Lower leg skin (tissue), 4 donors: Measurements from ENCODE around the gene RPL3. TPM values are rescaled to one million over a fixed set of nuclear protein-coding genes. Genes with fewer than 3 reads are reported as not detected.

ENCODE experiments used
- DNase-seq, 2 donors: peaks; one replicate each; pipeline ENCODE4 v3.0.0-alpha.2; 2019; ENCODE audit warnings: low spot score in 2 of 2
- H3K4me3 ChIP-seq: fragments of 200-600 bp; sonication (generic); 2 replicates; pipeline ENCODE4 v1.5.1; 2017; ENCODE audit warnings: mild to moderate bottlenecking, low read depth; ENCODE audit not compliant: poor library complexity, severe bottlenecking
- CTCF ChIP-seq, 3 donors: fragments of 450-650 bp; IDR thresholded peaks; one replicate each; pipeline ENCODE4 v1.5.1; 2016; ENCODE audit warnings: antibody characterized with exemption in 3 of 3, mild to moderate bottlenecking in 3 of 3, moderate library complexity in 2 of 3
- POLR2A ChIP-seq, 2 donors: fragments of 450-650 bp; IDR thresholded peaks; one replicate each; pipeline ENCODE4 v1.6.1; 2016 to 2017; ENCODE audit warnings: antibody characterized with exemption in 2 of 2, mild to moderate bottlenecking in 1 of 2, moderate library complexity in 1 of 2
- WGBS, 2 donors: methylation state at CpG; one replicate each; pipeline ENCODE4 v1.1.5; 2018; 5-methylcytosine and 5-hydroxymethylcytosine counted together
- intact Hi-C: fragments of 100-400 bp; cut with DNase I; formaldehyde crosslinking; loops from one replicate; pipeline ENCODE4 v1.15.0; 2023; ENCODE audit warnings: low total_unique reads
- total RNA-seq, 4 donors: library from RNA; depleted of rRNA; stranded (reverse); fragments of >200 nt; gene quantifications; one replicate each; pipeline ENCODE4 v1.1.0, GENCODE V29; 2016

RPL3 gene
- total RNA-seq, 4 donors from 2014 or later = 2,414 to 3,362 (median 2,993) TPM

GRCh38 chr22:39268645-39269044 lies 50.8 kb downstream of the RPL3 start:
- intact Hi-C loops = no loop called here
- 51 to 84% methylated on average over 7 of the region's 7 CpGs for WGBS, 2 donors
- no peak for TF ChIP-seq CTCF (IDR thresholded peaks at IDR 0.05)
- no peak for TF ChIP-seq POLR2A (IDR thresholded peaks at IDR 0.05)
- H3K4me3 ChIP-seq = no peak overlapping the region
- DNase-seq = no peak

GRCh38 chr22:39267974-39268373 lies 51.4 kb downstream of the RPL3 start:
- 96% methylated on average over 8 of the region's 8 CpGs for WGBS, 2 donors
- intact Hi-C loops = no loop called here
- TF ChIP-seq CTCF (IDR thresholded peaks at IDR 0.05) (no peak), POLR2A (IDR thresholded peaks at IDR 0.05) (no peak)
- DNase-seq = no peak
- no peak overlapping the region for H3K4me3 ChIP-seq

- intact Hi-C loops = no loop called here
- TF ChIP-seq CTCF (IDR thresholded peaks at IDR 0.05) (no peak), POLR2A (IDR thresholded peaks at IDR 0.05) (no peak)
- H3K4me3 ChIP-seq = no peak overlapping the region
- WGBS, 2 donors = 61 to 75% methylated on average over 12 of the region's 12 CpGs
- no peak for DNase-seq
Observed at GRCh38 chr22:39266398-39267030, 52.9 kb downstream of the RPL3 start.

GRCh38 chr22:39265143-39265886 lies 54.1 kb downstream of the RPL3 start:
- no peak for DNase-seq
- WGBS, 2 donors = 93 to 95% methylated on average over 22 to 23 of the region's 23 CpGs
- no peak for TF ChIP-seq POLR2A (IDR thresholded peaks at IDR 0.05)
- no peak for TF ChIP-seq CTCF (IDR thresholded peaks at IDR 0.05)

GRCh38 chr22:39264349-39265038 lies 54.9 kb downstream of the RPL3 start:
- intact Hi-C loops = no loop called here
- WGBS, 2 donors = 80% methylated on average over 13 of the region's 13 CpGs
- peak in 1 of 2 donors; percentile 91 for DNase-seq
- TF ChIP-seq POLR2A (IDR thresholded peaks at IDR 0.05) (no peak), CTCF (IDR thresholded peaks at IDR 0.05) (no peak)
- H3K4me3 ChIP-seq = no peak overlapping the region

More at GRCh38 chr22:39265143-39265886, 54.1 kb downstream of the RPL3 start:
- intact Hi-C loops = no loop called here
- no peak overlapping the region for H3K4me3 ChIP-seq
